Measurements from ENCODE around the gene PHRF1. TPM values are rescaled to one million over a fixed set of nuclear protein-coding genes. Genes with fewer than 3 reads are reported as not detected.

Gene PHRF1
- total RNA-seq, 1 donor from 2014 or later: 25.4 TPM

GRCh38 chr11:562046-562645, 14.1 kb upstream of the PHRF1 start:
- TF ChIP-seq, protein P1, sequence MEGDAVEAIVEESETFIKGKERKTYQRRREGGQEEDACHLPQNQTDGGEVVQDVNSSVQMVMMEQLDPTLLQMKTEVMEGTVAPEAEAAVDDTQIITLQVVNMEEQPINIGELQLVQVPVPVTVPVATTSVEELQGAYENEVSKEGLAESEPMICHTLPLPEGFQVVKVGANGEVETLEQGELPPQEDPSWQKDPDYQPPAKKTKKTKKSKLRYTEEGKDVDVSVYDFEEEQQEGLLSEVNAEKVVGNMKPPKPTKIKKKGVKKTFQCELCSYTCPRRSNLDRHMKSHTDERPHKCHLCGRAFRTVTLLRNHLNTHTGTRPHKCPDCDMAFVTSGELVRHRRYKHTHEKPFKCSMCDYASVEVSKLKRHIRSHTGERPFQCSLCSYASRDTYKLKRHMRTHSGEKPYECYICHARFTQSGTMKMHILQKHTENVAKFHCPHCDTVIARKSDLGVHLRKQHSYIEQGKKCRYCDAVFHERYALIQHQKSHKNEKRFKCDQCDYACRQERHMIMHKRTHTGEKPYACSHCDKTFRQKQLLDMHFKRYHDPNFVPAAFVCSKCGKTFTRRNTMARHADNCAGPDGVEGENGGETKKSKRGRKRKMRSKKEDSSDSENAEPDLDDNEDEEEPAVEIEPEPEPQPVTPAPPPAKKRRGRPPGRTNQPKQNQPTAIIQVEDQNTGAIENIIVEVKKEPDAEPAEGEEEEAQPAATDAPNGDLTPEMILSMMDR (IDR thresholded peaks at IDR 0.05): no peak
- no peaks in the 10 kb centered on the region for H3K9me3 ChIP-seq
- no peaks in the 10 kb centered on the region for H3K27me3 ChIP-seq
- no peak for DNase-seq (ENCODE audit: low spot score in 2 of 2)
- no peaks in the 10 kb centered on the region for H3K36me3 ChIP-seq
- intact Hi-C loops (cut with DNase I): no loop called here
- H3K4me3 ChIP-seq: no peak overlapping the region
- H3K27ac ChIP-seq: no peak overlapping the region
- H3K4me1 ChIP-seq: peaks cover 5 to 9% of the 10 kb centered on the region in 2 donors

- peaks cover 5 to 14% of the 10 kb centered on the region in 2 donors for H3K4me1 ChIP-seq
- H3K36me3 ChIP-seq: no peaks in the 10 kb centered on the region
- intact Hi-C loops (cut with DNase I): no loop called here
- H3K27me3 ChIP-seq: no peaks in the 10 kb centered on the region
- H3K4me3 ChIP-seq: no peak overlapping the region
- no peak overlapping the region for H3K27ac ChIP-seq
- H3K9me3 ChIP-seq: no peaks in the 10 kb centered on the region
- no peak for DNase-seq (ENCODE audit: low spot score in 2 of 2)
- TF ChIP-seq, protein P1 (IDR thresholded peaks at IDR 0.05): no peak
Measured at GRCh38 chr11:563066-563811, 13.0 kb upstream of the PHRF1 start.

DNA sequence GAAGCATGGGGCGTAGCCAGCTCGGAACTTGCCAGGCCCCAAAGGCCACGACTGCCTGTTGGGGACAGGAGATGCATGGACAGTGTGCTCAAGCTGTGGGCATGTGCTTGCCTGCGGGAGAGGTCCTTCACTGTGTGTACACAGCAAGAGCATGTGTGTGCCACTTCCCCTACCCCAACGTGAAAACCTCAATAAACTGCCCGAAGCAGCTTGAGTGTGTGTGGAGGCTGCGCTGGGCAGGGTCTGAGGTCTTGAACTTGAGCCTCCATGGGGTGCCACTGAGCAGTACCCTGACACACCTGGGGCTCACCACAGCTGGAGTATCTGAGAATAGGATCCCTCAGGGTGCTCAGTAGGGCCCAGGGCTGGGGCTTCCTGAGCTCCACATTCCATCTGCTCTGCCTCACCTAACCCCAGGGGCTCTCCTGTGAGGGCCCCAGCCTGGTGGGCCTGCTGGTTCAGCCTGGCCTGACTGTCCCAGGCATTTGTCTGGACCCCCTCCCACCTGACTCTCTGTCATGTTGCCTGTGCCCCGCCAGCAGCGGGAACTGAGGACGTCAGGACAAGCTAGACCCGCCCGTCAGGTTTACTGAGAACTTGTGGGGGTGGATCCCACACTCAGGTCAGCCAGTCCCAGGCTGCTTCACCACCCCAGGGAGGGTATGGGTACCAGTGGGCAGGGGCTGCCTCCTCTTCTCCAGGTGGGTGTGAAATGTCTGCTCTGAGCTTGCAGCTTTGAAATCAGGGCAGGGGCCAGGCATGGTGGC, 12.3 kb upstream of the PHRF1 start:
- TF ChIP-seq, protein P1 (IDR thresholded peaks at IDR 0.05): no peak
- intact Hi-C loops (cut with DNase I): no loop called here

DNA sequence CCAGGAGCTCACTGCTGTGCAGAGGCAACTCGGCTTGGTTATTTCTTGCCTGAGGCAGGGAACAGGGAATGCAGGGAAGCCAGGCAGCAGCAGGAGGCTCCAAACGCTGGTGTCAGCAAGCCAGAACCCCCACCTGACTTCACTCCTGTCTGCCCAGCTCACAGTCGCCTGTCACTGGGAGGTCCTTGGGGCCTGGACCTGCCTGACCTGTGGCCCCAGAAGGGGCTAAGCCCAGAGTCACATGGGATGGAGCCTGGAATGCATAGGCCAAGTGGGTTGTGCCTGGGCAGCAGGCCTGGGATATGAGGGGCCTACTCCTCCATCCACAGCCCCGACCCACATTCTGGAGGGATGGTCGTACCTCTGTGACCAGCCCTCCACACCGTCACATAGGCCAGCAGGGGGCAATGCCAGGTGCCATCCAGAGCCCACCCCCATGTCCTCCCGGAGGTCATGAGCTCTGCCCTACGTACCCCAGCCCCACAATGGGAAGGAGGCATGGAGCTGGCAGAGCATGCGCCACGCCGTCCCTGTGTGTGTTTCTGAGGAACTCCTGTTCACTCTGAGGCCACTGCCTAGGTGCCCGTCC, 10.3 kb upstream of the PHRF1 start:
- H3K4me3 ChIP-seq: no peak overlapping the region
- H3K27ac ChIP-seq: no peak overlapping the region
- H3K36me3 ChIP-seq: no peaks in the 10 kb centered on the region
- H3K4me1 ChIP-seq: peaks cover 4 to 12% of the 10 kb centered on the region in 2 donors
- no peaks in the 10 kb centered on the region for H3K27me3 ChIP-seq
- intact Hi-C loops (cut with DNase I): no loop called here
- DNase-seq (ENCODE audit: low spot score in 2 of 2): no peak
- TF ChIP-seq, protein P1 (IDR thresholded peaks at IDR 0.05): no peak
- no peaks in the 10 kb centered on the region for H3K9me3 ChIP-seq

More for the DNA sequence above, 12.3 kb upstream of the PHRF1 start:
- Histone ChIP-seq H3K9me3 (no peaks in the 10 kb centered on the region), H3K27ac (no peak overlapping the region), H3K27me3 (no peaks in the 10 kb centered on the region), H3K4me3 (no peak overlapping the region), H3K36me3 (no peaks in the 10 kb centered on the region), H3K4me1 (peaks cover 6 to 14% of the 10 kb centered on the region in 2 donors)
- DNase-seq (ENCODE audit: low spot score in 2 of 2): no peak

GRCh38 chr11:567011-567628, 9.2 kb upstream of the PHRF1 start:
- no peak for DNase-seq (ENCODE audit: low spot score in 2 of 2)
- Histone ChIP-seq H3K9me3 (no peaks in the 10 kb centered on the region), H3K4me1 (peaks cover 4 to 9% of the 10 kb centered on the region in 2 donors), H3K4me3 (peak overlapping the region in 1 of 2 donors; percentile 76), H3K27me3 (no peaks in the 10 kb centered on the region), H3K36me3 (no peaks in the 10 kb centered on the region), H3K27ac (peak overlapping the region; percentile 77 to 89)
- intact Hi-C loops (cut with DNase I): no loop called here
- TF ChIP-seq, protein P1 (IDR thresholded peaks at IDR 0.05): no peak
